HepG2 (cell line): ENCODE measurements around the gene DHRS4L2. TPM values are rescaled to one million over a fixed set of nuclear protein-coding genes. Genes with fewer than 3 reads are reported as not detected.

Experiments
- ARID2 ChIP-seq: sonication (generic); formaldehyde crosslinking; IDR thresholded peaks from 2 replicates; pipeline ENCODE4 v1.8.1; 2022; ENCODE audit warnings: mild to moderate bottlenecking, missing genetic modification reagents, borderline replicate concordance
- BCLAF1 ChIP-seq: fragments of 450-650 bp; IDR thresholded peaks from 2 replicates; pipeline ENCODE4 v1.6.1; 2017; ENCODE audit warnings: mild to moderate bottlenecking
- CEBPZ ChIP-seq: IDR thresholded peaks from 2 replicates; pipeline ENCODE4 v1.6.1; 2012; ENCODE audit warnings: low read length, improper control_type of control experiment
- ETS1 ChIP-seq: sonication (generic); formaldehyde crosslinking; IDR thresholded peaks from 2 replicates; pipeline ENCODE4 v1.4.0; 2020; ENCODE audit warnings: missing genetic modification reagents
- FOXA1 ChIP-seq, 2 experiments: fragments of 450-650 bp in 1 of 2; sonication (generic) in 1 of 2; formaldehyde crosslinking in 1 of 2; IDR thresholded peaks; 2 replicates each; pipeline versions ENCODE4 v1.4.0 to v1.6.1; 2016 to 2020; ENCODE audit warnings: missing genetic modification reagents in 1 of 2
- KDM6A ChIP-seq: IDR thresholded peaks from 2 replicates; pipeline ENCODE4 v1.6.1; 2016; ENCODE audit warnings: low read depth
- MXD4 ChIP-seq: IDR thresholded peaks from 2 replicates; pipeline ENCODE4 v1.6.1; 2016; ENCODE audit warnings: mild to moderate bottlenecking, missing biosample characterization, missing genetic modification reagents
- MXI1 ChIP-seq: IDR thresholded peaks from 3 replicates; pipeline ENCODE4 v1.6.1; 2012; ENCODE audit warnings: low read depth, low read length, inconsistent platforms, borderline replicate concordance
- PAXIP1 ChIP-seq: sonication (generic); formaldehyde crosslinking; conservative IDR thresholded peaks from 2 replicates; pipeline ENCODE4 v1.4.0; 2020; ENCODE audit warnings: mild to moderate bottlenecking, missing genetic modification reagents, moderate library complexity
- PPARG ChIP-seq: conservative IDR thresholded peaks from 2 replicates; pipeline ENCODE4 v1.6.1; 2016; ENCODE audit warnings: missing biosample characterization, missing genetic modification reagents
- TMF1 ChIP-seq: sonication (generic); formaldehyde crosslinking; IDR thresholded peaks from 2 replicates; pipeline ENCODE4 v1.8.1; 2022; ENCODE audit warnings: low read depth, missing genetic modification reagents
- ZBTB10 ChIP-seq: sonication (generic); formaldehyde crosslinking; IDR thresholded peaks from 2 replicates; pipeline ENCODE4 v1.4.0; 2020; ENCODE audit warnings: missing genetic modification reagents, borderline replicate concordance
- ZNF441 ChIP-seq: sonication (generic); formaldehyde crosslinking; IDR thresholded peaks from 2 replicates; pipeline ENCODE4 v1.7.0; 2021; ENCODE audit warnings: missing genetic modification reagents, borderline replicate concordance
- ZZZ3 ChIP-seq: sonication (generic); formaldehyde crosslinking; IDR thresholded peaks from 2 replicates; pipeline ENCODE4 v1.4.0; 2020; ENCODE audit warnings: missing genetic modification reagents, mild to moderate bottlenecking, borderline replicate concordance
- polyA plus RNA-seq, 8 experiments: library from polyadenylated mRNA; depleted of rRNA in 3 of 8; stranded (reverse) in 7 of 8; unstranded in 1 of 8; fragments of >200 nt; fragmentation: Illumina TruSeq in 4 of 8; extraction: Trizol in 4 of 8; gene quantifications; 2 replicates each; pipeline versions ENCODE4 v1.2.1 to v1.2.3, GENCODE V29; 2011 to 2016; ENCODE audit warnings: low read depth in 4 of 8, missing spikeins in 1 of 8, mixed read lengths in 1 of 8; ENCODE audit not compliant: insufficient read depth in 1 of 8
- total RNA-seq, 5 experiments: library from RNA; depleted of rRNA; stranded (reverse); fragments of >200 nt; fragmentation: Illumina TruSeq; extraction: Trizol; gene quantifications; 2 replicates each; pipeline ENCODE4 v1.2.3, GENCODE V29; 2016; ENCODE audit warnings: low read depth in 1 of 5

DHRS4L2 gene
- total and polyA plus RNA-seq, 2 of the 13 experiments (the other 11 are each of a cell fraction or from before 2014, with no cell fraction given), result 24.7 to 38.2 TPM

GRCh38 chr14:23939607-23940326 lies 49.0 kb upstream of the DHRS4L2 start (continued):
- no peak; the same call in 1 of the 2 replicates for TF ChIP-seq ZBTB10 (CRISPR knock-in tag)
- no peak for TF ChIP-seq ARID2 (CRISPR knock-in tag)
- TF ChIP-seq CEBPZ, result no peak
- TF ChIP-seq FOXA1 (IDR thresholded peaks at IDR 0.05), result no peak; the same call in 1 of the 2 replicates
- peak; percentile 36; the same call in 1 of the 2 replicates for TF ChIP-seq FOXA1 (CRISPR knock-in tag; IDR thresholded peaks at IDR 0.05)
- no peak for TF ChIP-seq BCLAF1
- no peak for TF ChIP-seq MXI1
- 0 out of 2 replicates have a peak, but pooled peaks have one; percentile 7 for TF ChIP-seq KDM6A
- peak; percentile 59; the same call in 1 of the 2 replicates for TF ChIP-seq ZZZ3
- TF ChIP-seq ZNF441 (CRISPR knock-in tag), result no peak
- peak; percentile 54 for TF ChIP-seq PPARG (CRISPR knock-in tag)
- TF ChIP-seq ETS1 (CRISPR knock-in tag), result no peak
- no peak for TF ChIP-seq TMF1 (CRISPR knock-in tag)
- 0 out of 2 replicates have a peak, but pooled peaks have one; percentile 42 for TF ChIP-seq MXD4
- peak; percentile 79 for TF ChIP-seq PAXIP1 (CRISPR knock-in tag)
